ENCODE results near the gene FAM168A.

Gene FAM168A

DNA sequence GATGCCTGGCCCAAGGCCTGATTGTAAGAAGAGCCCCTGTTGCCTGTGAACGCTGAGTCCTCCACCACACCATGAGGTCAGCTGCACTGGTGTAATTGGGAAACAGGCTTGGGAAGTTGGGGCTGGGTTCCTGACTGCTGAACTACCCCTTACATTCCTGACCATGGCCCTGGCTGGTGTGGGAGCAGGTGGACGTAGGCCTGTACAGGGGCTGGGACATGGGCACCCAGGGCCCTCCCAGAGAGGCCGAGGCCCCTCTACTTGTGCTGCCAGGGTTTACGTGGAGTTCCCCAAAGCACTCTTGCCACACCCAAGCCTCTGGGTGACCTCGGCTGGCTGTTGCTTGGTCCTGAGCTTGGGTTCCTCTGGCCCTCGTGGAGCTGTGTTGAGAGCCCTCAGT is 216.3 kb downstream of the FAM168A start:
- in situ Hi-C loops (cut with MboI; ENCODE audit: low sequenced_read_pairs) = no loop called here

DNA sequence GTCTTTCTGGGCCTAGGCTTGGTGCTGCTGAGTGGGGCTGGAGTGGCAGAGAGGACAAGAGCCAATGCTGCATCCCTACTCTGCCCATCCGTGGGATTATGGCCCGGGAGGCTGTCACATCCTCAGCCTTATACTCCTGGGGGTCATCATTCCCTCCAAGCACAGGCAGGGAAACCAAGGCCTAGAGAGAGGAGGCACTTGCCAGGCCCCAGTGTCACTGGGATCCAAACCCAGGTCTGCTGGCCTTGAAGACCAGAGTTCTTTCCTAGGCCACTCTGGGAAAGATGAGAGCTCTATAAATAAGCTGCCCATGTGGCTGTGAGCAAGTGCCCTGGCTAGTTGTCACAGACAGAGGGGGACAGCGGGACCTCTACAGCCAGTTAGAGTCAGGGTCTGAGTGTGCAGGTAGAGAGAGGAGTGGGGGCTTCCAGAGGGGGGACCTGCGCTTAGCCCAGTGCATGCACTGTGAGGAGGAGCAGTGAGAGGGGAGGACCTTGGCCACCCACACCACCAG is 217.0 kb downstream of the FAM168A start:
- in situ Hi-C loops (cut with MboI; ENCODE audit: low sequenced_read_pairs) = no loop called here

GRCh38 chr11:73380331-73380730 is 217.6 kb downstream of the FAM168A start:
- in situ Hi-C loops (cut with MboI; ENCODE audit: low sequenced_read_pairs) = no loop called here

DNA sequence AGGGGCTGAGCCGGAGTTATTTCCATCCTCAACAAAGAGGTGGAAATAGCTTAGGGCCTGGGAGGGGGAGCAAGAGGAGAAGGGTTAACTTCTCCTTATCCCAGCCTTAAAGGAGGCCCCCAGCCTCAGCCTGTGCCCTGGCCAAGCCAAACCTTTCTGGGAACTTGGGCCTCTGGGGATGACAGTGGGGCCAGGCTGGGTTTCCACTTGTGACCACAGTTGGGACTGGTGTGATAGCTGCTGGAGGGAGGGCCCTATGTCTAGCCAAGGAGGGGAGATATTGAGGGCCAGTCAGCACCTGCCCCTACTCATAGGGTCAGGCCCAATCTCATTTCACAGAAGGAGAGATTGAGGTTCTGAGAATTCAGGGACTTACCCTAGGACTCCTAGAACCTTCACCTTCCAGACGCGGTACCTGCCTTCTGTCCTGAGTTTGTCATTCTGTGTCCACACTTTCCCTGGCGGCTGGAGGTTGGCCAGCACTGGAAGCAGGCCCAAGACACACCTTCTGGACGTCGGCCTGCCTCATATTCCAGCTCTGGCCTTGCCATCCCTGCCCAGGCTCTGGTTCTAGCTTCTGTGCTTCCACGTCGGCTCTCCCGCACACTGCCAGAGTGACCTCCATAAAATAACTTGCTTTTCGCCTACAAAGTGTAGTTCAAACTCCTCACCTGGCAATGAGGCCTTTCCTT is 218.6 kb downstream of the FAM168A start:
- in situ Hi-C loops (cut with MboI; ENCODE audit: low sequenced_read_pairs) = no loop called here

GRCh38 chr11:73376803-73377629 is 220.9 kb downstream of the FAM168A start:
- in situ Hi-C loops (cut with MboI; ENCODE audit: low sequenced_read_pairs) = no loop called here

GRCh38 chr11:73376160-73376802 is 221.6 kb downstream of the FAM168A start, which contains the start of gene RELT:
Gene RELT (plus strand): TSS chr11:73376399. CDS start chr11:73389137, 12,738 bp downstream.
- in situ Hi-C loops (cut with MboI; ENCODE audit: low sequenced_read_pairs) = no loop called here

GRCh38 chr11:73375830-73376159 is 222.1 kb downstream of the FAM168A start:
- in situ Hi-C loops (cut with MboI; ENCODE audit: low sequenced_read_pairs) = no loop called here

- in situ Hi-C loops (cut with MboI; ENCODE audit: low sequenced_read_pairs) = no loop called here
Observed at GRCh38 chr11:73374151-73374550, 223.8 kb downstream of the FAM168A start.

DNA sequence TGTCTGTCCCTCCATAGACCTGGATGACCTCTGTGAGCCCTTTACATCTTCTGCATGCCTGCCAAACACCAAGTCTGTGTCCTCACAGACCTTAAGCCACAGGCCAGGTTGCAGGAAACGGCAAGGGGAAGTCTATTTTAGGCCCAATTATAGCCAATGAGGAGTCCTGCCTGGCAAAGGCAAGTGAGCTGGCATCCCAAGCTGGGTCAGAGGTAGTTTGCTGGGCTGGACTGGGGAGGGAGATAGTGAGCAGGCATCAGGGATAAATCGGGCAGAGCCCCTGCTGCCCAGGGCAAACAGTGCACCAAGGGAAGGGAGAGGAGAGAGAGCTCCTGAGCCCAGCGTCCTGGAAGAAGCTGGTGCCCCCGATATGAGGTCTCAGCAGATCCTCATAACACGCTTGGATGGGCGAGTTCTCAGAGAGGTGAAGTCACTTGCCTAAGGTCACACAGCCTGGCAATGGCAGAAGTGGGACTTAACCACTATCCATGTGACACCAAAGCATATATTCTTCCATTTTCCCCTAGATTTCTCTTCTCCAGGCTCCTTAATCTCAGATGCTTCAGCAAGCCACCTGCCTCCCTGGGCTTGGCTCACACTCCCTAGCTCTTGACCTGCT is 225.4 kb downstream of the FAM168A start:
- in situ Hi-C loops (cut with MboI; ENCODE audit: low sequenced_read_pairs) = no loop called here

- in situ Hi-C loops (cut with MboI; ENCODE audit: low sequenced_read_pairs) = no loop called here
Observed at GRCh38 chr11:73367482-73368024, 230.4 kb downstream of the FAM168A start.

- in situ Hi-C loops (cut with MboI; ENCODE audit: low sequenced_read_pairs) = no loop called here
Observed at GRCh38 chr11:73366953-73367352, 231.0 kb downstream of the FAM168A start.

- in situ Hi-C loops (cut with MboI; ENCODE audit: low sequenced_read_pairs) = no loop called here
Observed at GRCh38 chr11:73366265-73366610, 231.7 kb downstream of the FAM168A start.

- in situ Hi-C loops (cut with MboI; ENCODE audit: low sequenced_read_pairs) = no loop called here
Observed at GRCh38 chr11:73365352-73366264, 232.3 kb downstream of the FAM168A start.

- in situ Hi-C loops (cut with MboI; ENCODE audit: low sequenced_read_pairs) = no loop called here
Observed at GRCh38 chr11:73363147-73363546, 234.8 kb downstream of the FAM168A start.

- in situ Hi-C loops (cut with MboI; ENCODE audit: low sequenced_read_pairs) = no loop called here
Observed at GRCh38 chr11:73361953-73362776, 235.7 kb downstream of the FAM168A start.

DNA sequence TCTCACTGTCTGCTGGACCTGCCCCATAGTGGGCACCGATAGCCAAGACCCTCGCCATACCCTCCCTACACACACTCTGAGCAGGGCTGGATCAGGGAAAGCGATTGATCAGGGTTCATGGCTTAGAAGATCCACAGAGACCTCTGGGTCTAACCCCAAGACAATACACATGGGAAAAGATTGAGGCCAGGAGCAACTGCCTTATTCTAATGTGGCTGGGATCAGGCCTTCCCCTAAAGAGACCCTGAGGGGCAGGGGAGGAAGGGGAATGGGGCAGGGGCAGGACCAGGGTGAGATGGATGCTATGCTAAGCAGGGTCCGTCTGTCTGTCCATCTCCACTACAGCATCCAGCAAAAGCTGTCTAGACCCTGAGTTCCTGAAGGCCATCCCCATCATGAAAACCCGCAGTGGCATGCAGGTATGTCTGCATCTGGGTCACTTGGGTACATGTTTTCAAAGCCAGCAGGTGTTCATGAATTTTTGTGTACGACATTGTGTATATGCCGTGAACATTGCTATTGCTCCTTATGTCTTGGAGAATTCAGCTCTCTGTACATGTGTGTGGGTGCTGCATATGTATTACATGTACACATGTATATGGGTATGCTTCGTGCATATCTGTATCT is 237.1 kb downstream of the FAM168A start:
- in situ Hi-C loops (cut with MboI; ENCODE audit: low sequenced_read_pairs) = no loop called here

GRCh38 chr11:73359930-73360742 is 237.8 kb downstream of the FAM168A start:
- in situ Hi-C loops (cut with MboI; ENCODE audit: low sequenced_read_pairs) = no loop called here

DNA sequence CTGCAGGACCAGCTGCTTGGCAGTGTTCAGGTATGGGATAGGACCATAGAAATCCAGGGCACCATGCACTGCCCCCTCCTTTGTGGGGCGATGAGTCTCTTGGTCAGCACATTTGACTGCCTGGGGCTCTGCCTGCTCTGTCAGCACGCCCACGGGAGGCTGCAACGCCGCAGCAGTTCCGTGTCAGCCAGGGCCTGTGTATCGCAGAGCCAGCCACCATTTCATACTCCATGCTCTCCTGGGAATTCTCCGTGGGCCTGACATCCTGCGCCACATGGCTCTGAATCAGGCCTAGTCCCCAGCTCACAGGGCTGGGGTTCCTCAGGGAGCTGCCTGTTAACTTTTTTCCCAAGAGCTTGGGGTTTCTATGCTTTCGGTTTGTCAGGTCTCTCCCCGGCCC is 238.6 kb downstream of the FAM168A start:
- in situ Hi-C loops (cut with MboI; ENCODE audit: low sequenced_read_pairs) = no loop called here

Data from HL-60/S4 treated with retinoic acid at 250 ng/mL for 4 days and 3 days (cell line).